ENCODE measurements around the gene ZRANB3.
"Not testable (repeated sequence)": the region's sequence is repeated elsewhere in the genome, so short reads cannot be mapped to it uniquely, and the experiment has no call there.

The ZRANB3 gene

GRCh38 chr2:135475128-135475527 is 55.9 kb downstream of the ZRANB3 start:
- Histone ChIP-seq H3K36me3 (ENCODE audit: insufficient read depth, low read length) (no peaks in the 10 kb centered on the region), H3K4me1 (ENCODE audit: control insufficient read depth, insufficient read depth, low read length) (no peaks in the 10 kb centered on the region), H3K27me3 (ENCODE audit: control insufficient read depth, insufficient read depth, low read length) (no peaks in the 10 kb centered on the region), H3K9me3 (replicated peaks; ENCODE audit: low read length) (no peaks in the 10 kb centered on the region), H3K4me3 (ENCODE audit: low read length) (no peak overlapping the region), H3K9ac (ENCODE audit: low read depth, low read length) (no peak overlapping the region), H3K4me2 (ENCODE audit: low read length) (no peak overlapping the region)

GRCh38 chr2:135473567-135473966 is 57.5 kb downstream of the ZRANB3 start:
- no peaks in the 10 kb centered on the region for H3K4me1 ChIP-seq (ENCODE audit: control insufficient read depth, insufficient read depth, low read length)
- no peak overlapping the region for H3K4me3 ChIP-seq (ENCODE audit: low read length)
- no peak overlapping the region for H3K4me2 ChIP-seq (ENCODE audit: low read length)
- H3K27me3 ChIP-seq (ENCODE audit: control insufficient read depth, insufficient read depth, low read length): no peaks in the 10 kb centered on the region
- H3K9me3 ChIP-seq (replicated peaks; ENCODE audit: low read length): no peaks in the 10 kb centered on the region
- H3K9ac ChIP-seq (ENCODE audit: low read depth, low read length): no peak overlapping the region
- H3K36me3 ChIP-seq (ENCODE audit: insufficient read depth, low read length): no peaks in the 10 kb centered on the region

DNA sequence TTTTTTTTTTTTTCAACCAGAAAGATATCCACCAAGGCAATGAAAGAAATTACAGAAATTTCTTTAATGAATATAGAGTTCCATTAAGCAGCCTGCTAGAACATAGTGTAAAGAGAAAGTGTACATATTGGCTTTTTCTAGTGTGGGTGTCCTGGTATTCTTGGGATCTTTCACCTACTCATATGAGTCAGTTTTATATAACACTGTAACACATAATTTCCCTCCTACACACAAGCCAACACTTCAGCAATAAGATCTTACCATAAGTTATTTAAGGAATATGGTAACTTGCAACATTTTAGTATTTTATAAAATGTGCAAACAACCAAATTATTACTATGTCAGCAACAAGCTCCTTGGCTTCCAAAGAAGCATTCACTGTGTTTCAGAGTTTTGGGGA is 59.9 kb downstream of the ZRANB3 start:
- no peaks in the 10 kb centered on the region for H3K27me3 ChIP-seq (ENCODE audit: control insufficient read depth, insufficient read depth, low read length)

GRCh38 chr2:135457279-135457678 is 73.7 kb downstream of the ZRANB3 start:
- no peaks in the 10 kb centered on the region for H3K36me3 ChIP-seq (ENCODE audit: insufficient read depth, low read length)
- no peaks in the 10 kb centered on the region for H3K27me3 ChIP-seq (ENCODE audit: control insufficient read depth, insufficient read depth, low read length)
- H3K4me1 ChIP-seq (ENCODE audit: control insufficient read depth, insufficient read depth, low read length): no peaks in the 10 kb centered on the region
- H3K4me2 ChIP-seq (ENCODE audit: low read length): no peak overlapping the region
- no peaks in the 10 kb centered on the region for H3K9me3 ChIP-seq (replicated peaks; ENCODE audit: low read length)
- H3K9ac ChIP-seq (ENCODE audit: low read depth, low read length): no peak overlapping the region
- H3K4me3 ChIP-seq (ENCODE audit: low read length): no peak overlapping the region

More for the DNA sequence above, 59.9 kb downstream of the ZRANB3 start:
- Histone ChIP-seq H3K4me2 (ENCODE audit: low read length) (no peak overlapping the region), H3K9me3 (replicated peaks; ENCODE audit: low read length) (no peaks in the 10 kb centered on the region), H3K36me3 (ENCODE audit: insufficient read depth, low read length) (no peaks in the 10 kb centered on the region), H3K4me1 (ENCODE audit: control insufficient read depth, insufficient read depth, low read length) (no peaks in the 10 kb centered on the region), H3K4me3 (ENCODE audit: low read length) (no peak overlapping the region), H3K9ac (ENCODE audit: low read depth, low read length) (no peak overlapping the region)

DNA sequence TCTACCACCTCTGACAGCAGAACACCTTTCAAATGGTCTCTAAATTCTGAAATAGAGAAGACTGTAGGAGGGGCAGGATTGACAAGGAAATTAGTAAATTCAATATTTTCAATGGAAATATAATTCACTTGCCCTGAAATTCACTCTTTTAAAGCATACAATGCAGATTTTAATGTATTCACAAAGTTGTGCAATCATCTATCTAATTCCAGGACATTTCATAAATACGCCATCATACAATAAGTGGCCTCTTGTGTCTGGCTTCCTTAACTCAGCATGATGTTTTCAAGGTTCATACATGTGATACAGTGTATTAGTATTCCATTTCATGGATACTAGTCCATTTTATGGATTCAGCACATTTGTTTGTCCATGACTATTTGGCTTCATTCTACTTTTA is 74.2 kb downstream of the ZRANB3 start:
- Histone ChIP-seq H3K4me1 (ENCODE audit: control insufficient read depth, insufficient read depth, low read length) (no peaks in the 10 kb centered on the region), H3K4me3 (ENCODE audit: low read length) (no peak overlapping the region), H3K9me3 (replicated peaks; ENCODE audit: low read length) (no peaks in the 10 kb centered on the region), H3K36me3 (ENCODE audit: insufficient read depth, low read length) (no peaks in the 10 kb centered on the region), H3K27me3 (ENCODE audit: control insufficient read depth, insufficient read depth, low read length) (no peaks in the 10 kb centered on the region), H3K9ac (ENCODE audit: low read depth, low read length) (no peak overlapping the region), H3K4me2 (ENCODE audit: low read length) (no peak overlapping the region)

- H3K9ac ChIP-seq (ENCODE audit: low read depth, low read length): no peak overlapping the region
- no peaks in the 10 kb centered on the region for H3K36me3 ChIP-seq (ENCODE audit: insufficient read depth, low read length)
- H3K4me1 ChIP-seq (ENCODE audit: control insufficient read depth, insufficient read depth, low read length): no peaks in the 10 kb centered on the region
- no peaks in the 10 kb centered on the region for H3K27me3 ChIP-seq (ENCODE audit: control insufficient read depth, insufficient read depth, low read length)
- no peak overlapping the region for H3K4me3 ChIP-seq (ENCODE audit: low read length)
- H3K9me3 ChIP-seq (replicated peaks; ENCODE audit: low read length): no peaks in the 10 kb centered on the region
- H3K4me2 ChIP-seq (ENCODE audit: low read length): no peak overlapping the region
Measured at GRCh38 chr2:135456431-135456830, 74.6 kb downstream of the ZRANB3 start.

GRCh38 chr2:135454608-135455007 is 76.4 kb downstream of the ZRANB3 start:
- H3K9ac ChIP-seq (ENCODE audit: low read depth, low read length): no peak overlapping the region
- no peak overlapping the region for H3K4me3 ChIP-seq (ENCODE audit: low read length)
- no peaks in the 10 kb centered on the region for H3K36me3 ChIP-seq (ENCODE audit: insufficient read depth, low read length)
- no peaks in the 10 kb centered on the region for H3K9me3 ChIP-seq (replicated peaks; ENCODE audit: low read length)
- no peak overlapping the region for H3K4me2 ChIP-seq (ENCODE audit: low read length)
- H3K27me3 ChIP-seq (ENCODE audit: control insufficient read depth, insufficient read depth, low read length): no peaks in the 10 kb centered on the region
- H3K4me1 ChIP-seq (ENCODE audit: control insufficient read depth, insufficient read depth, low read length): no peaks in the 10 kb centered on the region

- H3K4me1 ChIP-seq (ENCODE audit: control insufficient read depth, insufficient read depth, low read length); H3K9ac ChIP-seq (ENCODE audit: low read depth, low read length): not testable (repeated sequence)
Measured at GRCh38 chr2:135453027-135453426, 78.0 kb downstream of the ZRANB3 start.

DNA sequence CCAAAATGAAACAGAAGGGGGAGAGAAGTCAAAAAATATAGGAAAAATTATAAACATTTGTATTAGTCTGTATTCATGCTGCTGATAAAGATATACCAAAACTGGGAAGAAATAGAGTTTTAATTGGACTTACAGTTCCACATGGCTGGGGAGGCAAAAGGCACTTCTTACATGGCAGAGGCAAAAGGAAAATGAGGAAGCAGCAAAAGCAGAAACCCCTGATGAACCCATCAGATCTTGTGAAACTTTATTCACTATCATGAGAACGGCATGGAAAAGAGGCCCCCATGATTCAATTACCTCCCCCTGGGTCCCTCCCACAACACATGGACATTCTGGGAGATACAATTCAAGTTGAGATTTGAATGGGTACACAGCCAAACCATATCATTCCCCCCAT is 79.1 kb downstream of the ZRANB3 start:
- Histone ChIP-seq H3K9ac (ENCODE audit: low read depth, low read length) (no peak overlapping the region), H3K4me1 (ENCODE audit: control insufficient read depth, insufficient read depth, low read length) (no peaks in the 10 kb centered on the region), H3K4me2 (ENCODE audit: low read length) (no peak overlapping the region), H3K36me3 (ENCODE audit: insufficient read depth, low read length) (no peaks in the 10 kb centered on the region), H3K9me3 (replicated peaks; ENCODE audit: low read length) (no peaks in the 10 kb centered on the region), H3K27me3 (ENCODE audit: control insufficient read depth, insufficient read depth, low read length) (no peaks in the 10 kb centered on the region), H3K4me3 (ENCODE audit: low read length) (no peak overlapping the region)

More at GRCh38 chr2:135453027-135453426, 78.0 kb downstream of the ZRANB3 start:
- H3K4me2 ChIP-seq (ENCODE audit: low read length); H3K9me3 ChIP-seq (replicated peaks; ENCODE audit: low read length); H3K36me3 ChIP-seq (ENCODE audit: insufficient read depth, low read length); H3K4me3 ChIP-seq (ENCODE audit: low read length); H3K27me3 ChIP-seq (ENCODE audit: control insufficient read depth, insufficient read depth, low read length): not testable (repeated sequence)

DNA sequence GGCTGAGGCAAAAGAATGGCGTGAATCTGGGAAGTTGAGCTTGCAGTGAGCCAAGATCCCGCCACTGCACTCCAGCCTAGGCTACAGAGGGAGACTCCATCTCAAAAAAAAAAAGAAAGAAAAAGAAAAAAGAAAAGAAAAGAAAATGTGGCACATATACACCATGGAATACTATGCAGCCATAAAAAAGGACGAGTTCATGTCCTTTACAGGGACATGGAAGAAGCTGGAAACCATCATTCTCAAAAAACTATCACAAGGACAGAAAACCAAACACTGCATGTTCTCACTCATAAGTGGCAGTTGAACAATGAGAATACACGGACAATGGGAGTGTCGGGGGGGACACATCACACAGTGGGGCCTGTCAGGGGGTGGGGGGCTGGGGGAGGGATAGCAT is 88.0 kb downstream of the ZRANB3 start:
- H3K4me2 ChIP-seq (ENCODE audit: low read length); H3K36me3 ChIP-seq (ENCODE audit: insufficient read depth, low read length); H3K4me3 ChIP-seq (ENCODE audit: low read length): not testable (repeated sequence)

DNA sequence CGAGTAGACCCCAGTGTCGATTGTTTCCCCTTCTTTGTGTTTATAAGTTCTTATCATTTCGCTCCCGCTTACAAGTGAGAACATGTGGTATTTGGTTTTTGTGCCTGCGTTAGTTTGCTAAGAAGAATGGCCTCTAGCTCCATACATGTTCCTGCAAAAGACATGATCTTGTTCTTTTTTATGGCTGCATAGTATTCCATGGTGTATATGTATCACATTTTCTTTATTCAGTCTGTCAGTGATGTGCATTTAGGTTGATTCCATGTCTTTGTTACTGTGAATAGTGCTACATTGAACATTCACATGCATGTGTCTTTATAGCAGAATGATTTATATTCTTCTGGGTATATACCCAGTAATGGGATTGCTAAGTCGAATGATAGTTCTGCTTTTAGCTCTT is 95.9 kb downstream of the ZRANB3 start:
- not testable (repeated sequence) for H3K9me3 ChIP-seq (replicated peaks; ENCODE audit: low read length); H3K4me2 ChIP-seq (ENCODE audit: low read length); H3K36me3 ChIP-seq (ENCODE audit: insufficient read depth, low read length); H3K4me1 ChIP-seq (ENCODE audit: control insufficient read depth, insufficient read depth, low read length); H3K9ac ChIP-seq (ENCODE audit: low read depth, low read length); H3K27me3 ChIP-seq (ENCODE audit: control insufficient read depth, insufficient read depth, low read length); H3K4me3 ChIP-seq (ENCODE audit: low read length)

More for the DNA sequence above, 88.0 kb downstream of the ZRANB3 start:
- H3K4me1 ChIP-seq (ENCODE audit: control insufficient read depth, insufficient read depth, low read length); H3K9me3 ChIP-seq (replicated peaks; ENCODE audit: low read length); H3K27me3 ChIP-seq (ENCODE audit: control insufficient read depth, insufficient read depth, low read length); H3K9ac ChIP-seq (ENCODE audit: low read depth, low read length): not testable (repeated sequence)

DNA sequence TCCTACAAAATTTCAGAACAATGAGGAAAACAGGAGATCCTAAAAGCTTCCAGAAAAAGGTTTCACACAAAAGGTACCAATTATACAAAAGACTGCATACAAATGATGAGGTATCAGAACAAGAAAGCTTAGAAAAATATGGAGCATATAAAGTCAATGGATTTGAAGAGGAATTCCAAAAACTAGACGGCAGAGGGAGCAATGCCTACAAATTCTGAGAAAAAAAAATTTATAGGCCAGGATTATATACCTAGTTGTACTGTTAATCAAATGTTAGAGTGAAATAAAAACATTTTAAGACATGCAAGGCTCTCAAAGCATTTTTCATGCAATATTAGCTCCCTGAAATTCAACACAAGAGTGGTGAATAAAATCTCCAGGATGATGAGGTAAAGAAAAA is 106.2 kb downstream of the ZRANB3 start:
- Histone ChIP-seq H3K27me3 (ENCODE audit: control insufficient read depth, insufficient read depth, low read length) (no peaks in the 10 kb centered on the region), H3K9me3 (replicated peaks; ENCODE audit: low read length) (no peaks in the 10 kb centered on the region), H3K9ac (ENCODE audit: low read depth, low read length) (no peak overlapping the region), H3K4me2 (ENCODE audit: low read length) (no peak overlapping the region), H3K4me3 (ENCODE audit: low read length) (no peak overlapping the region), H3K36me3 (ENCODE audit: insufficient read depth, low read length) (no peaks in the 10 kb centered on the region), H3K4me1 (ENCODE audit: control insufficient read depth, insufficient read depth, low read length) (no peaks in the 10 kb centered on the region)

Data from skeletal muscle satellite cell (primary cell).